GM18502 (cell line): Measurements from ENCODE around the gene TENM4.

Source experiments
- ATAC-seq: cut with Tn5 transposase; IDR thresholded peaks from one replicate; pipeline ENCODE4 v1.9.1; 2021; ENCODE audit warnings: mild to moderate bottlenecking; ENCODE audit not compliant: unreplicated experiment, poor library complexity

The TENM4 gene

GRCh38 chr11:78932757-78933156 lies 508.1 kb downstream of the TENM4 start:
- ATAC-seq, result no peak

- ATAC-seq, result no peak
Observed at GRCh38 chr11:78931891-78932290, 508.9 kb downstream of the TENM4 start.

- no peak for ATAC-seq
Observed at GRCh38 chr11:78930810-78931523, 509.9 kb downstream of the TENM4 start.

GRCh38 chr11:78929906-78930220 lies 511.0 kb downstream of the TENM4 start:
- no peak for ATAC-seq

GRCh38 chr11:78929207-78929905 lies 511.5 kb downstream of the TENM4 start:
- ATAC-seq, result no peak

GRCh38 chr11:78927511-78927910 lies 513.3 kb downstream of the TENM4 start:
- ATAC-seq, result no peak

- no peak for ATAC-seq
Observed at GRCh38 chr11:78926633-78927338, 514.0 kb downstream of the TENM4 start.

- ATAC-seq, result no peak
Observed at GRCh38 chr11:78925387-78925786, 515.4 kb downstream of the TENM4 start.

GRCh38 chr11:78922859-78923625 lies 517.8 kb downstream of the TENM4 start:
- ATAC-seq, result no peak

GRCh38 chr11:78921509-78921908 lies 519.3 kb downstream of the TENM4 start:
- ATAC-seq, result no peak

- no peak for ATAC-seq
Observed at GRCh38 chr11:78920329-78920728, 520.5 kb downstream of the TENM4 start.

- ATAC-seq, result no peak
Observed at GRCh38 chr11:78916759-78917158, 524.1 kb downstream of the TENM4 start.

GRCh38 chr11:78914503-78914902 lies 526.3 kb downstream of the TENM4 start:
- no peak for ATAC-seq

GRCh38 chr11:78912778-78913177 lies 528.1 kb downstream of the TENM4 start:
- no peak for ATAC-seq

- no peak for ATAC-seq
Observed at GRCh38 chr11:78910322-78910721, 530.5 kb downstream of the TENM4 start.

GRCh38 chr11:78909386-78909785 lies 531.4 kb downstream of the TENM4 start:
- no peak for ATAC-seq

GRCh38 chr11:78907636-78908035 lies 533.2 kb downstream of the TENM4 start:
- no peak for ATAC-seq

GRCh38 chr11:78906566-78906965 lies 534.3 kb downstream of the TENM4 start:
- ATAC-seq, result no peak

- no peak for ATAC-seq
Observed at GRCh38 chr11:78905756-78906155, 535.1 kb downstream of the TENM4 start.

GRCh38 chr11:78902771-78903507 lies 537.9 kb downstream of the TENM4 start:
- no peak for ATAC-seq
